WERI-Rb-1 (cell line): Measurements from ENCODE around the gene CCDC175.

Experiments used
- DNase-seq: peaks from one replicate; pipeline ENCODE4 v3.0.0-alpha.2; 2020
- H3K27ac ChIP-seq: fragments of 250-450 bp; sonication (Bioruptor Pico); 2 replicates; pipeline ENCODE4 v1.5.1; 2020; ENCODE audit warnings: mild to moderate bottlenecking, moderate library complexity
- H3K27me3 ChIP-seq: fragments of 250-450 bp; sonication (Bioruptor Pico); 2 replicates; pipeline ENCODE4 v1.5.1; 2021; ENCODE audit warnings: mild to moderate bottlenecking, low read depth, moderate library complexity; ENCODE audit not compliant: insufficient read depth, severe bottlenecking
- H3K36me3 ChIP-seq: fragments of 250-450 bp; sonication (Bioruptor Pico); 2 replicates; pipeline ENCODE4 v1.5.1; 2020; ENCODE audit warnings: mild to moderate bottlenecking, moderate library complexity
- H3K4me3 ChIP-seq: 2 replicates; pipeline ENCODE4 v1.5.1; 2011; ENCODE audit warnings: low read depth, mild to moderate bottlenecking, control low read depth, low read length
- H3K9me3 ChIP-seq: fragments of 250-450 bp; sonication (Bioruptor Pico); 2 replicates; pipeline ENCODE4 v1.5.1; 2021; ENCODE audit warnings: mild to moderate bottlenecking, moderate library complexity; ENCODE audit not compliant: severe bottlenecking
- TF ChIP-seq, protein P1 (sequence below): IDR thresholded peaks from 2 replicates; pipeline ENCODE4 v1.5.1; 2011; ENCODE audit warnings: low read depth, mild to moderate bottlenecking, control low read depth, inconsistent platforms, low read length

The CCDC175 gene

DNA sequence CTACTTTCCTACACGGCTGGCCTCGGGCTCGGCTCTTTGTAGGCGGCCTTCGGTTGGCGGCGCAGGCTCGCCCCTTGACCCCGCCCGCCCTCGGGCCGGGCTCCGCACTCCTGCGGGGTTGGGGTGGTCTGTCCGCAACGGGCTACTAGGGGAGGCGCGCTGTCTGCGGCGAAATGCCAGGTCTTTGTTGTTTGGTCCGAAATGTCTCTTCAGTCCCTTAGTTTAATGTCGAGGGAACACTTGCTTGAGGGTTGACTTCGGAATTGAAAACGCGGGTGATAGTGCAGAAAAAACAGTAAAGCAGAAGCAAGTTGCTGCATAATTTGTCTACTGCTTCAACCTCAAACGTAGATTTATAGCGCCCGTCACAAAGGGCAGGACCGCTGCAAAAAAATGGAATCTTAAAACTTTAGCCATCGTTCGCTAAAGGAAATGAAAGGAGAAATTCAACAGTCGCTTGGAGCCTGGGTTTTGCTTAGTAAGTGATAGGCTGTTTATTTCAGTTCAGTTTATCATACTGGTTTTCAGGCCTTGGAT, 91.9 kb downstream of the CCDC175 start:
- Histone ChIP-seq H3K27ac (peak overlapping the region; percentile 93), H3K4me3 (peak overlapping the region; percentile 85), H3K36me3 (peaks cover 27% of the 10 kb centered on the region), H3K27me3 (no peaks in the 10 kb centered on the region), H3K9me3 (no peaks in the 10 kb centered on the region)
- no peak for DNase-seq
- TF ChIP-seq, protein P1, sequence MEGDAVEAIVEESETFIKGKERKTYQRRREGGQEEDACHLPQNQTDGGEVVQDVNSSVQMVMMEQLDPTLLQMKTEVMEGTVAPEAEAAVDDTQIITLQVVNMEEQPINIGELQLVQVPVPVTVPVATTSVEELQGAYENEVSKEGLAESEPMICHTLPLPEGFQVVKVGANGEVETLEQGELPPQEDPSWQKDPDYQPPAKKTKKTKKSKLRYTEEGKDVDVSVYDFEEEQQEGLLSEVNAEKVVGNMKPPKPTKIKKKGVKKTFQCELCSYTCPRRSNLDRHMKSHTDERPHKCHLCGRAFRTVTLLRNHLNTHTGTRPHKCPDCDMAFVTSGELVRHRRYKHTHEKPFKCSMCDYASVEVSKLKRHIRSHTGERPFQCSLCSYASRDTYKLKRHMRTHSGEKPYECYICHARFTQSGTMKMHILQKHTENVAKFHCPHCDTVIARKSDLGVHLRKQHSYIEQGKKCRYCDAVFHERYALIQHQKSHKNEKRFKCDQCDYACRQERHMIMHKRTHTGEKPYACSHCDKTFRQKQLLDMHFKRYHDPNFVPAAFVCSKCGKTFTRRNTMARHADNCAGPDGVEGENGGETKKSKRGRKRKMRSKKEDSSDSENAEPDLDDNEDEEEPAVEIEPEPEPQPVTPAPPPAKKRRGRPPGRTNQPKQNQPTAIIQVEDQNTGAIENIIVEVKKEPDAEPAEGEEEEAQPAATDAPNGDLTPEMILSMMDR, result no peak

DNA sequence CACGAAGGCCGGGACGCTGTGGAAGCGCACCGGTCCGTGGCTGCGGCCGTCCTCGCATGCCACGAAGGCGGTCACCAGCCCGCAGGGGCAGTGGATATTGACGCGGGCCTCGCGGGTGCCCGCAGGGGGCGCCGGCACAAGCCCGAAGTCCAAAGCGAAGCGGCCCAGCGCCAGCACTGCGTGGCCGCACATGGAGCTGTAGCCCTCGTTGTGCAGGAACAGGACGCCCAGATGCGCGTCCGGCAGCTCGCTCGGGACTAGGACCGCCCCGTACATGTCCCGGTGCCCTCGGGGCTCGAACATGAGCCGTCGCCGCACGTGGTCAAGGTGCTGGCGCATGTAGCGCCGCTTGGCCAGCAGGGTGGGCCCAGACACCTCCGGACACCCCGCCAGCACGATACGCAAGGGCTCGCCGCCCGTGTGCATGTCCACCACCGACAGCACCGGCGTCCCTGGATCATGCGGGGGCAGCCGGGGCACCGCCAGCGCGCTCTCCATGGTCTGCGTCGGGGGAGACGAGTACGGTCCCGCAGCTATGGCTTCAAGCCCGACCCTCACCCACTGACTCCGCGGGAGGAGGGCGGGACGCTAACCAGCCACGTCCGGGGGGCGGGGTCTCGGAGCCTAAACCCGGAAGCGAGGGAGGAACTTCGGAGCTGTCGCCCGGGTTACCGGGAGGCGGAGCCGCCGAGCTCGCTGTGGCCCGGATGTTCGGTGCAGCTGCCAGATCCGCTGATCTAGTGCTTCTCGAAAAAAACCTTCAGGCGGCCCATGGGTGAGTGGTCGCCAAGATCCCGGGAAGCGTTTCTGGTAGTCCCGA, 92.6 kb downstream of the CCDC175 start, which contains the start of the genes JKAMP and L3HYPDH:
JKAMP (plus strand) TSS at position 699 of the 820 bp plus-strand sequence; CDS start at position 772, 73 bp downstream.
L3HYPDH (minus strand) TSS at position 590 of the 820 bp plus-strand sequence; CDS start at position 498, 92 bp downstream.
- Histone ChIP-seq H3K9me3 (no peaks in the 10 kb centered on the region), H3K4me3 (peak within 1 kb of the TSS; percentile 85), H3K27me3 (no peaks in the 10 kb centered on the region), H3K36me3 (peaks cover 20% of the 10 kb centered on the region), H3K27ac (peak within 1 kb of the TSS; percentile 93)
- DNase-seq, result peak; percentile 98
- TF ChIP-seq, protein P1, result peak; percentile 76

DNA sequence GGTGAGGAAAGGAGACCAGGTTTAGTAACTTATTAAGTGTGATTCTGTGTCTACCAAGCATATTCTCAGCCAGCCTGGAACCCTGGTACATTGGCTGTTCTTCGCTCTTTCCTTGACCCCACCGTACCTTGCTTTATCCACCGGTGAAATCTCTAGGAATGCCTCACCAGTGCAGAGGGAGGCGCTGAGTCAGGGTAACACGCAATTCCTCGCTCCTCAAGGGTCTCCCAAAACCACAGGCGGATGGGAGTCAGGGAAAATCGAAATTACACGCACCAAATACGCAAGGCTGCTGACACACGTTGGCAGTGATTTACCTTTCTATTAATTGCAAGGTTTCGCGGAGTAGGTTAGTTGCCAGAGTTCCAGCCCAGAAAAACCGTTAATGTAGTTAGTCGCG, 93.2 kb downstream of the CCDC175 start:
- Histone ChIP-seq H3K27ac (peak overlapping the region; percentile 93), H3K36me3 (peaks cover 16% of the 10 kb centered on the region), H3K9me3 (no peaks in the 10 kb centered on the region), H3K27me3 (no peaks in the 10 kb centered on the region), H3K4me3 (peak overlapping the region; percentile 85)
- TF ChIP-seq, protein P1, result no peak
- DNase-seq, result peak; percentile 28

DNA sequence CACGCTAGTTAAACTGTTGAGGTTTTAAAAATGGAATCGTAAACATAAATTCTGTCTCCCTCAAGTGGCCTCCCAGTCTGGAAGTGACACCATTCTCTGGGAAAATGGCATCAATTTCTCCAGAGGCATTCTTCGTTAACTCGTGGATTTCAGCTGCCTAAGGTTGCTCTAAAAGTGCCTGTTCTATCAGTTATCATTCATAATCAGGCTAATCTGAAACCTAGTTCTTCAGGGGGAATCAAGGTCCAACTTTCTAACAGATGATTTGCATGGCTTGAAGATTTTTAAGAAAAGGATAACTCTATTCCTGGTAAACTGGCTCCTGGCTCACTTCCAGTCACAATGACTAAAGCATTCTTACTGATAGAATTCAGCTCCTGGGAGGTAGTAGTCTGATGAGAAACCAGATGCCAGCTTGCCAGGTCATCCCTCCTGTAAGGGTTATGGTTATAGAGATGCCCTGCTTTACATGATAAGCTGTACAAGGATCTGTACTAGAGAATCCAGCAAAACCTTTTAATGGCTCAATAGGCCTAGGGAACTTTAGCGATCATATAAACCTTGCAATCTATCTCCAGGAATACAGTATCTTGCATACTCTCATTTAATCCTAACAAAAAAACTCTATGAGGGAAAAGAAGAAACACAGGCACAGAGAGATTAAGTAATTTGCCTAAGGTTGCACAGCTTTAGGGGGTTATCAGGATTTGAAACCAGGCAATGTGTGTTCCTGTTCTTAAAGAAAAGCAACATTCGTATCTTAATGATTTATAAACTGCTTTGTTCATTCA, 93.9 kb downstream of the CCDC175 start:
- Histone ChIP-seq H3K27me3 (no peaks in the 10 kb centered on the region), H3K4me3 (peak overlapping the region; percentile 85), H3K27ac (no peak overlapping the region), H3K9me3 (no peaks in the 10 kb centered on the region), H3K36me3 (peaks cover 10% of the 10 kb centered on the region)
- TF ChIP-seq, protein P1, result no peak
- no peak for DNase-seq

DNA sequence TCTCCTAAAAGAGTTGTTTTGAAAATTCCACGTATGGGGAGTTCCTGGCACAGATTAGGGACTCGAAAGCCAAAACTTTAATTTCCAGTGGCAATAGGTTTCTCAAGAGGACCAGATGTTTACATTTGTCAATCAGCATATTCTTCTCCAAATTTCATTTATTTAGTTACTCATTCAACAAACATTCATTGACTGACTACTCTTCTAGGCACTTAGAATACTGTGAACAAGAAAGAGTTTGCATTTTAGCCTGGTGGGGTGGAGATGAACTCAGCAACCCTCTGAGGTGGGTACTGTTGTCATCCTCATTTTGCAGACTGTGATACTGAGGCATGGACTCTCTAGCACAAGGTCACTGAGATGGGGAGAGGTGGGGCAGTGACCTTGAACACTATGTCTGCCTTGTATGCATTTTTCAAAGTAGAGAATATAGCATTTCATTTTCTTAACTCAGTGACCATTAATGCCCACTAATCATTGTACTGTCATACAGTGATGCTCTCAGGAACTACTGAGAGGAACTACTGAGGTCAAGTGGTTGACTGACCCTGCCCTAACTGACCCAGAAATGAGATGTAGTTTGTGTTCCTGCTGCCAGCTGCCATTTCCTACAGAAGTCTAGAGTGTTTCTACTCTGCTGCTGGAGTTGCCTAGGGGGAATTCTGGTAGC, 94.6 kb downstream of the CCDC175 start:
- Histone ChIP-seq H3K4me3 (no peak overlapping the region), H3K9me3 (no peaks in the 10 kb centered on the region), H3K36me3 (peaks cover 5% of the 10 kb centered on the region; the same call in 1 of the 2 replicates), H3K27me3 (no peaks in the 10 kb centered on the region), H3K27ac (no peak overlapping the region)
- no peak for DNase-seq
- TF ChIP-seq, protein P1, result no peak
